Activated naive CD4-positive, alpha-beta T cell treated with anti-CD3 and anti-CD28 coated beads, Interleukin-2, amount 10 ng/mL, durations not matched to agents 7 days and 5 days (primary cell): ENCODE results near the gene COL16A1.

Experiments used
- CTCF ChIA-PET: fragments of 350-600 bp; sonication (Branson Sonifier 250); formaldehyde crosslinking; loops from one replicate; lab custom pipeline; 2021; ENCODE audit warnings: antibody characterized with exemption; lab: Charles Lee
- DNase-seq: peaks from one replicate; pipeline ENCODE4 v3.0.0-alpha.2; 2020
- H3K27ac Mint-ChIP-seq: one replicate; pipeline ENCODE4 v1.8.0; 2021; ENCODE audit warnings: mild to moderate bottlenecking, moderate library complexity, mixed read lengths
- H3K27me3 Mint-ChIP-seq: one replicate; pipeline ENCODE4 v1.8.0; 2021; ENCODE audit warnings: mild to moderate bottlenecking, mixed read lengths
- H3K36me3 Mint-ChIP-seq: one replicate; pipeline ENCODE4 v1.8.0; 2021; ENCODE audit warnings: mixed read lengths
- H3K4me1 Mint-ChIP-seq: one replicate; pipeline ENCODE4 v1.8.0; 2021; ENCODE audit warnings: mixed read lengths
- H3K4me3 Mint-ChIP-seq: one replicate; pipeline ENCODE4 v1.8.0; 2021; ENCODE audit warnings: mild to moderate bottlenecking, moderate library complexity, mixed read lengths
- H3K9me3 Mint-ChIP-seq: one replicate; pipeline ENCODE4 v1.8.0; 2021; ENCODE audit warnings: mixed read lengths

Gene COL16A1

GRCh38 chr1:31703431-31704270, at the start of gene COL16A1:
TSS of gene COL16A1 (minus strand) at chr1:31704017. CDS start at chr1:31702193, 1,824 bp downstream.
- no peaks in the 10 kb centered on the region for H3K9me3 Mint-ChIP-seq
- CTCF ChIA-PET: interaction anchor here (0.6 to 4.2 kb wide), 5 partner anchors 13 to 817 kb away, joined by 3 to 23 read pairs (median 4); no protein-coding TSS in a partner anchor
- no peak for DNase-seq
- no peaks in the 10 kb centered on the region for H3K36me3 Mint-ChIP-seq
- H3K27ac Mint-ChIP-seq: no peak within 1 kb of the TSS
- peaks cover 80% of the 10 kb centered on the region for H3K27me3 Mint-ChIP-seq
- H3K4me3 Mint-ChIP-seq: no peak within 1 kb of the TSS
- peaks cover 34% of the 10 kb centered on the region for H3K4me1 Mint-ChIP-seq

- H3K9me3 Mint-ChIP-seq: no peaks in the 10 kb centered on the region
- H3K4me3 Mint-ChIP-seq: no peak overlapping the region
- CTCF ChIA-PET: interaction anchor here (1.0 to 1.3 kb wide), 3 partner anchors 13 to 41 kb away, joined by 3 to 5 read pairs (median 4); no protein-coding TSS in a partner anchor
- no peak overlapping the region for H3K27ac Mint-ChIP-seq
- H3K4me1 Mint-ChIP-seq: peaks cover 21% of the 10 kb centered on the region
- no peak for DNase-seq
- no peaks in the 10 kb centered on the region for H3K36me3 Mint-ChIP-seq
- H3K27me3 Mint-ChIP-seq: peaks cover 60% of the 10 kb centered on the region
These were observed 49.2 kb upstream of the COL16A1 start for GRCh38 chr1:31752952-31753475.

- H3K27ac Mint-ChIP-seq: no peak overlapping the region
- no peak overlapping the region for H3K4me3 Mint-ChIP-seq
- no peaks in the 10 kb centered on the region for H3K36me3 Mint-ChIP-seq
- H3K4me1 Mint-ChIP-seq: peaks cover 21% of the 10 kb centered on the region
- no peak for DNase-seq
- H3K9me3 Mint-ChIP-seq: no peaks in the 10 kb centered on the region
- peaks cover 58% of the 10 kb centered on the region for H3K27me3 Mint-ChIP-seq
- CTCF ChIA-PET: no interaction called here
These were observed 48.4 kb upstream of the COL16A1 start for GRCh38 chr1:31752258-31752657.

GRCh38 chr1:31751822-31752241, 48.0 kb upstream of the COL16A1 start:
- H3K27me3 Mint-ChIP-seq: peaks cover 62% of the 10 kb centered on the region
- H3K27ac Mint-ChIP-seq: no peak overlapping the region
- no peaks in the 10 kb centered on the region for H3K9me3 Mint-ChIP-seq
- H3K4me3 Mint-ChIP-seq: no peak overlapping the region
- CTCF ChIA-PET: no interaction called here
- peaks cover 22% of the 10 kb centered on the region for H3K4me1 Mint-ChIP-seq
- no peaks in the 10 kb centered on the region for H3K36me3 Mint-ChIP-seq
- DNase-seq: no peak

- DNase-seq: no peak
- Mint-ChIP-seq H3K4me1 (peaks cover 23% of the 10 kb centered on the region), H3K36me3 (no peaks in the 10 kb centered on the region), H3K4me3 (no peak overlapping the region), H3K9me3 (no peaks in the 10 kb centered on the region), H3K27ac (no peak overlapping the region), H3K27me3 (peaks cover 67% of the 10 kb centered on the region)
- CTCF ChIA-PET: interaction anchor here (0.8 kb wide), 1 partner anchor 34 kb away, joined by 3 read pairs; no protein-coding TSS in a partner anchor
These were observed 47.2 kb upstream of the COL16A1 start for GRCh38 chr1:31750858-31751510.

- no peak overlapping the region for H3K4me3 Mint-ChIP-seq
- no peak for DNase-seq
- H3K36me3 Mint-ChIP-seq: no peaks in the 10 kb centered on the region
- no peak overlapping the region for H3K27ac Mint-ChIP-seq
- peaks cover 71% of the 10 kb centered on the region for H3K27me3 Mint-ChIP-seq
- CTCF ChIA-PET: interaction anchor here (0.8 to 1.1 kb wide), 3 partner anchors 8 to 39 kb away, joined by 3 read pairs; no protein-coding TSS in a partner anchor
- H3K4me1 Mint-ChIP-seq: peaks cover 23% of the 10 kb centered on the region
- no peaks in the 10 kb centered on the region for H3K9me3 Mint-ChIP-seq
These were observed 46.2 kb upstream of the COL16A1 start for GRCh38 chr1:31749785-31750735.

GRCh38 chr1:31748365-31748764, 44.5 kb upstream of the COL16A1 start:
- no peak overlapping the region for H3K4me3 Mint-ChIP-seq
- no peak for DNase-seq
- H3K27ac Mint-ChIP-seq: no peak overlapping the region
- H3K36me3 Mint-ChIP-seq: no peaks in the 10 kb centered on the region
- H3K4me1 Mint-ChIP-seq: peaks cover 25% of the 10 kb centered on the region
- peaks cover 63% of the 10 kb centered on the region for H3K27me3 Mint-ChIP-seq
- CTCF ChIA-PET: interaction anchor here (1.9 kb wide), 1 partner anchor 84 kb away, joined by 4 read pairs; no protein-coding TSS in a partner anchor
- no peaks in the 10 kb centered on the region for H3K9me3 Mint-ChIP-seq

- Mint-ChIP-seq H3K4me1 (peaks cover 22% of the 10 kb centered on the region), H3K36me3 (no peaks in the 10 kb centered on the region), H3K27me3 (peaks cover 52% of the 10 kb centered on the region), H3K9me3 (no peaks in the 10 kb centered on the region), H3K4me3 (no peak overlapping the region), H3K27ac (no peak overlapping the region)
- CTCF ChIA-PET: interaction anchor here (1.2 to 1.9 kb wide), 2 partner anchors 83 to 84 kb away, joined by 3 to 4 read pairs; no protein-coding TSS in a partner anchor
- no peak for DNase-seq
These were observed 43.5 kb upstream of the COL16A1 start for GRCh38 chr1:31747304-31747703.

GRCh38 chr1:31746687-31747086, 42.9 kb upstream of the COL16A1 start:
- Mint-ChIP-seq H3K27ac (no peak overlapping the region), H3K4me1 (peaks cover 16% of the 10 kb centered on the region), H3K9me3 (no peaks in the 10 kb centered on the region), H3K27me3 (peaks cover 47% of the 10 kb centered on the region), H3K4me3 (no peak overlapping the region), H3K36me3 (no peaks in the 10 kb centered on the region)
- CTCF ChIA-PET: interaction anchor here (1.2 to 2.5 kb wide), 7 partner anchors 11 to 217 kb away, joined by 4 to 16 read pairs (median 8); no protein-coding TSS in a partner anchor
- DNase-seq: no peak

GRCh38 chr1:31745946-31746670, 42.3 kb upstream of the COL16A1 start:
- Mint-ChIP-seq H3K4me1 (peaks cover 12% of the 10 kb centered on the region), H3K27ac (no peak overlapping the region), H3K27me3 (peaks cover 45% of the 10 kb centered on the region), H3K9me3 (no peaks in the 10 kb centered on the region), H3K36me3 (no peaks in the 10 kb centered on the region), H3K4me3 (no peak overlapping the region)
- CTCF ChIA-PET: interaction anchor here (0.5 to 2.5 kb wide), 22 partner anchors 9 to 571 kb away, joined by 3 to 20 read pairs (median 4); no protein-coding TSS in a partner anchor
- no peak for DNase-seq

GRCh38 chr1:31745096-31745945, 41.5 kb upstream of the COL16A1 start:
- Mint-ChIP-seq H3K27me3 (peaks cover 37% of the 10 kb centered on the region), H3K4me1 (peaks cover 4% of the 10 kb centered on the region), H3K4me3 (no peak overlapping the region), H3K9me3 (no peaks in the 10 kb centered on the region), H3K36me3 (no peaks in the 10 kb centered on the region), H3K27ac (no peak overlapping the region)
- peak; percentile 76 for DNase-seq
- CTCF ChIA-PET: interaction anchor here (0.5 to 2.5 kb wide), 23 partner anchors 10 to 570 kb away, joined by 3 to 20 read pairs (median 4); no protein-coding TSS in a partner anchor
